ENCODE data around the gene IFITM10. TPM values are rescaled to one million over a fixed set of nuclear protein-coding genes. Genes with fewer than 3 reads are reported as not detected.
A peak's percentile ranks its signal among the peaks of the same experiment; 100 is the strongest.

IFITM10 gene
- total and polyA plus RNA-seq, 2 donors from 2014 or later = 2.3 to 6.4 TPM

DNA sequence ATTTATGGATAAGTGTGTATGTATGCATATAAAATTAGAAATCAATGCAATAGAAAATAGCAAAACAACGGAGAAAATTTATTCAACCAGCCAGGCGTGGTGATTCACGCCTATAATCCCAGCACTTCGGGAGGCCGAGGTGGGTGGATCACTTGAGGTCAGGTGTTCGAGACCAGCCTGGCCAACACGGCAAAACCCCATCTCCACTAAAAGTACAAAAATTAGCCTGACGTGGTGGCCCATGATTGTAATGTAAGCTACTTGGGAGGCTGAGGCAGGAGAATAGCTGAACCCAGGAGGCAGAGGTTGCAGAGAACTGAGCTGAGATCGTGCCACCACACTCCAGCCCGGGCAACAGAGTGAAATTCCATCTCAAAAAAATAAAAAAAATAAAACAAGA, 47.9 kb downstream of the IFITM10 start:
- no peak for FAIRE-seq
- DNase-seq = peak in 1 of 5 donors; percentile 15
- Histone ChIP-seq H3K27ac (ENCODE audit: low read depth in 2 of 2, low read length in 2 of 2) (no peak overlapping the region), H3K9me3 (ENCODE audit: control insufficient read depth in 2 of 3, insufficient read depth in 1 of 3, low read length in 3 of 3) (no peaks in the 10 kb centered on the region), H3K9ac (ENCODE audit: low read length in 3 of 3) (no peak overlapping the region), H3K4me3 (ENCODE audit: low read length in 3 of 3) (no peak overlapping the region), H3K36me3 (ENCODE audit: control insufficient read depth in 2 of 3, insufficient read depth in 3 of 3, low read length in 3 of 3) (no peaks in the 10 kb centered on the region), H3K27me3 (ENCODE audit: control insufficient read depth, insufficient read depth, low read length) (no peaks in the 10 kb centered on the region), H3K4me1 (ENCODE audit: control insufficient read depth in 2 of 3, insufficient read depth in 2 of 3, low read depth in 1 of 3, low read length in 3 of 3) (no peaks in the 10 kb centered on the region)
- intact Hi-C loops (cut with DNase I) = no loop called here
- TF ChIP-seq, protein P1, sequence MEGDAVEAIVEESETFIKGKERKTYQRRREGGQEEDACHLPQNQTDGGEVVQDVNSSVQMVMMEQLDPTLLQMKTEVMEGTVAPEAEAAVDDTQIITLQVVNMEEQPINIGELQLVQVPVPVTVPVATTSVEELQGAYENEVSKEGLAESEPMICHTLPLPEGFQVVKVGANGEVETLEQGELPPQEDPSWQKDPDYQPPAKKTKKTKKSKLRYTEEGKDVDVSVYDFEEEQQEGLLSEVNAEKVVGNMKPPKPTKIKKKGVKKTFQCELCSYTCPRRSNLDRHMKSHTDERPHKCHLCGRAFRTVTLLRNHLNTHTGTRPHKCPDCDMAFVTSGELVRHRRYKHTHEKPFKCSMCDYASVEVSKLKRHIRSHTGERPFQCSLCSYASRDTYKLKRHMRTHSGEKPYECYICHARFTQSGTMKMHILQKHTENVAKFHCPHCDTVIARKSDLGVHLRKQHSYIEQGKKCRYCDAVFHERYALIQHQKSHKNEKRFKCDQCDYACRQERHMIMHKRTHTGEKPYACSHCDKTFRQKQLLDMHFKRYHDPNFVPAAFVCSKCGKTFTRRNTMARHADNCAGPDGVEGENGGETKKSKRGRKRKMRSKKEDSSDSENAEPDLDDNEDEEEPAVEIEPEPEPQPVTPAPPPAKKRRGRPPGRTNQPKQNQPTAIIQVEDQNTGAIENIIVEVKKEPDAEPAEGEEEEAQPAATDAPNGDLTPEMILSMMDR (IDR thresholded peaks at IDR 0.05; ENCODE audit: borderline replicate concordance, extremely low read depth, insufficient read depth) = no peak

DNA sequence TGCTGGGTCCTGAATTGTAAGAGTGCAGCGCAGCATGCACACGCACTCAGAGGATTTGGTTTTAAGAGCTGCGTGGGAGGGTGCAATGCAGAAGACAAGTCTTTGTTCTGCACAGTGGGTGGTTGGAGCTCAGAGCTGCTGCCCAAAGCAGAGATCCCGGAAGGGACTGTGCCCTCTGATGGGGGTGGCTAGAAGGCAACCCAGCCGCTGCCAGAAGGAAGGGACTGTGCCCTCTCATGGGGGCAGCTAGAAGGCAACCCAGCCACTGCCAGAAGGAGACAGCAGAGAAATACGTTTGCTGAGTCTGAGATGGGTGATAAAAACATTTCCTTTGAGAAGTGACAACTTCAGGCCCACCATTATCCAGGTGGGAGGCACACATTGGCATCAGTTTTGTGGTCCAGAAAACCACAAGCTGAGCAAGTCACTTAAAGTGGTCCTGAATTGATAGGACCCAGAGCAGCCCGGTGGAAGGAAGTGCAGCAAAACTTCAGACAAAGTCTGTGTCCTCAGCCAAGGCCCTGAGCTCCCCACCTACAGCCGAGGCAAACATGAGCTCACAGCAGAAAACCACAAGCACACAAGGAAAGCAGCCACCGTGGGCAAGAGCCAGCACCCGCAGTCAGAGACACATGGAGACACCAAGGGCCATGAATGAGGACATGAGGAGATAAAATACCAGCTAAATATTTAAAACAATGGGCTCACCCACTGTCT, 49.1 kb downstream of the IFITM10 start:
- Histone ChIP-seq H3K9ac (ENCODE audit: low read length in 3 of 3) (no peak overlapping the region), H3K4me1 (ENCODE audit: control insufficient read depth in 2 of 3, insufficient read depth in 2 of 3, low read depth in 1 of 3, low read length in 3 of 3) (no peaks in the 10 kb centered on the region), H3K36me3 (ENCODE audit: control insufficient read depth in 2 of 3, insufficient read depth in 3 of 3, low read length in 3 of 3) (no peaks in the 10 kb centered on the region), H3K27me3 (ENCODE audit: control insufficient read depth, insufficient read depth, low read length) (no peaks in the 10 kb centered on the region), H3K4me3 (ENCODE audit: low read length in 3 of 3) (no peak overlapping the region), H3K27ac (ENCODE audit: low read depth in 2 of 2, low read length in 2 of 2) (no peak overlapping the region), H3K9me3 (ENCODE audit: control insufficient read depth in 2 of 3, insufficient read depth in 1 of 3, low read length in 3 of 3) (no peaks in the 10 kb centered on the region)
- DNase-seq = peak in 2 of 5 donors; percentile 27 to 32
- no peak for FAIRE-seq
- intact Hi-C loops (cut with DNase I) = no loop called here
- TF ChIP-seq, protein P1 (IDR thresholded peaks at IDR 0.05; ENCODE audit: borderline replicate concordance, extremely low read depth, insufficient read depth) = no peak

- TF ChIP-seq, protein P1 (IDR thresholded peaks at IDR 0.05; ENCODE audit: borderline replicate concordance, extremely low read depth, insufficient read depth) = no peak
- DNase-seq = peak in 1 of 5 donors; percentile 24
- no peak overlapping the region for H3K4me3 ChIP-seq (ENCODE audit: low read length in 3 of 3)
- no peaks in the 10 kb centered on the region for H3K9me3 ChIP-seq (ENCODE audit: control insufficient read depth in 2 of 3, insufficient read depth in 1 of 3, low read length in 3 of 3)
- H3K27me3 ChIP-seq (ENCODE audit: control insufficient read depth, insufficient read depth, low read length) = no peaks in the 10 kb centered on the region
- no peak for FAIRE-seq
- no peak overlapping the region for H3K9ac ChIP-seq (ENCODE audit: low read length in 3 of 3)
- no peak overlapping the region for H3K27ac ChIP-seq (ENCODE audit: low read depth in 2 of 2, low read length in 2 of 2)
- H3K4me1 ChIP-seq (ENCODE audit: control insufficient read depth in 2 of 3, insufficient read depth in 2 of 3, low read depth in 1 of 3, low read length in 3 of 3) = no peaks in the 10 kb centered on the region
- H3K36me3 ChIP-seq (ENCODE audit: control insufficient read depth in 2 of 3, insufficient read depth in 3 of 3, low read length in 3 of 3) = no peaks in the 10 kb centered on the region
- intact Hi-C loops (cut with DNase I) = loop anchor here (5.0 kb wide), 1 partner anchor 453 kb away; no protein-coding TSS in a partner anchor
Measured at GRCh38 chr11:1699771-1700170, 50.6 kb downstream of the IFITM10 start.

All from kidney (tissue), 14 donors.